ENCODE data around the gene POLR1B. TPM values are rescaled to one million over a fixed set of nuclear protein-coding genes. Genes with fewer than 3 reads are reported as not detected.
"Not testable (repeated sequence)": the region's sequence is repeated elsewhere in the genome, so short reads cannot be mapped to it uniquely, and the experiment has no call there.

POLR1B gene
- total RNA-seq, 1 experiment from 2014 or later = 51.2 TPM

DNA sequence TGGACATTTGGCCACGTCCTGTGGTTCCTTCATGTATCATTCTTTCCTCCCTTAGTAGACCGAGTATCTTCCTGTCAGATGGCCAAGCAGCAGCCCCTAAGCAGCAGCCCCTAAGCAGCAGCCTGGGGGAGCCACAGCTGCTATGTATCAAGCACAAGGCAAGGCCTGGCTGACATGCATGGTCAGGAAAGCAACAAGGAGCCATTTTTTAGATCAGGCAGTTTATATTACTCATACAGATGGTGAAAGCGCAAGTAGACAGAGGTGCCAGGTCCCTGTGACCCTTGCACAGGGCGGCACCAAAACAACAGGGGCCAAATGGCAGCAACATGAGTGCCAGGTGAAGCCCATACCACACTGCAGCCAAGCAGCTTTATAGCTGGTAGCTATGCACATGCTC, 64.3 kb downstream of the POLR1B start (continued):
- TF ChIP-seq, protein P1, sequence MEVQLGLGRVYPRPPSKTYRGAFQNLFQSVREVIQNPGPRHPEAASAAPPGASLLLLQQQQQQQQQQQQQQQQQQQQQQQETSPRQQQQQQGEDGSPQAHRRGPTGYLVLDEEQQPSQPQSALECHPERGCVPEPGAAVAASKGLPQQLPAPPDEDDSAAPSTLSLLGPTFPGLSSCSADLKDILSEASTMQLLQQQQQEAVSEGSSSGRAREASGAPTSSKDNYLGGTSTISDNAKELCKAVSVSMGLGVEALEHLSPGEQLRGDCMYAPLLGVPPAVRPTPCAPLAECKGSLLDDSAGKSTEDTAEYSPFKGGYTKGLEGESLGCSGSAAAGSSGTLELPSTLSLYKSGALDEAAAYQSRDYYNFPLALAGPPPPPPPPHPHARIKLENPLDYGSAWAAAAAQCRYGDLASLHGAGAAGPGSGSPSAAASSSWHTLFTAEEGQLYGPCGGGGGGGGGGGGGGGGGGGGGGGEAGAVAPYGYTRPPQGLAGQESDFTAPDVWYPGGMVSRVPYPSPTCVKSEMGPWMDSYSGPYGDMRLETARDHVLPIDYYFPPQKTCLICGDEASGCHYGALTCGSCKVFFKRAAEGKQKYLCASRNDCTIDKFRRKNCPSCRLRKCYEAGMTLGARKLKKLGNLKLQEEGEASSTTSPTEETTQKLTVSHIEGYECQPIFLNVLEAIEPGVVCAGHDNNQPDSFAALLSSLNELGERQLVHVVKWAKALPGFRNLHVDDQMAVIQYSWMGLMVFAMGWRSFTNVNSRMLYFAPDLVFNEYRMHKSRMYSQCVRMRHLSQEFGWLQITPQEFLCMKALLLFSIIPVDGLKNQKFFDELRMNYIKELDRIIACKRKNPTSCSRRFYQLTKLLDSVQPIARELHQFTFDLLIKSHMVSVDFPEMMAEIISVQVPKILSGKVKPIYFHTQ (CRISPR knock-in tag; IDR thresholded peaks at IDR 0.05) = no peak
- TF ChIP-seq, protein P2, sequence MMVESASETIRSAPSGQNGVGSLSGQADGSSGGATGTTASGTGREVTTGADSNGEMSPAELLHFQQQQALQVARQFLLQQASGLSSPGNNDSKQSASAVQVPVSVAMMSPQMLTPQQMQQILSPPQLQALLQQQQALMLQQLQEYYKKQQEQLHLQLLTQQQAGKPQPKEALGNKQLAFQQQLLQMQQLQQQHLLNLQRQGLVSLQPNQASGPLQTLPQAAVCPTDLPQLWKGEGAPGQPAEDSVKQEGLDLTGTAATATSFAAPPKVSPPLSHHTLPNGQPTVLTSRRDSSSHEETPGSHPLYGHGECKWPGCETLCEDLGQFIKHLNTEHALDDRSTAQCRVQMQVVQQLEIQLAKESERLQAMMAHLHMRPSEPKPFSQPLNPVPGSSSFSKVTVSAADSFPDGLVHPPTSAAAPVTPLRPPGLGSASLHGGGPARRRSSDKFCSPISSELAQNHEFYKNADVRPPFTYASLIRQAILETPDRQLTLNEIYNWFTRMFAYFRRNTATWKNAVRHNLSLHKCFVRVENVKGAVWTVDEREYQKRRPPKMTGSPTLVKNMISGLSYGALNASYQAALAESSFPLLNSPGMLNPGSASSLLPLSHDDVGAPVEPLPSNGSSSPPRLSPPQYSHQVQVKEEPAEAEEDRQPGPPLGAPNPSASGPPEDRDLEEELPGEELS (CRISPR knock-in tag; IDR thresholded peaks at IDR 0.05) = no peak
- no peak for TF ChIP-seq TEAD4 (CRISPR knock-in tag; IDR thresholded peaks at IDR 0.05)
- no peak for TF ChIP-seq FOXK1 (CRISPR knock-in tag; IDR thresholded peaks at IDR 0.05)
- no peak for TF ChIP-seq MYBL2 (CRISPR knock-in tag; IDR thresholded peaks at IDR 0.05)
- no peak for TF ChIP-seq NR1H2 (CRISPR knock-in tag; IDR thresholded peaks at IDR 0.05)
- TF ChIP-seq TP53 (CRISPR knock-in tag; IDR thresholded peaks at IDR 0.05) = no peak
- TF ChIP-seq, protein P3, sequence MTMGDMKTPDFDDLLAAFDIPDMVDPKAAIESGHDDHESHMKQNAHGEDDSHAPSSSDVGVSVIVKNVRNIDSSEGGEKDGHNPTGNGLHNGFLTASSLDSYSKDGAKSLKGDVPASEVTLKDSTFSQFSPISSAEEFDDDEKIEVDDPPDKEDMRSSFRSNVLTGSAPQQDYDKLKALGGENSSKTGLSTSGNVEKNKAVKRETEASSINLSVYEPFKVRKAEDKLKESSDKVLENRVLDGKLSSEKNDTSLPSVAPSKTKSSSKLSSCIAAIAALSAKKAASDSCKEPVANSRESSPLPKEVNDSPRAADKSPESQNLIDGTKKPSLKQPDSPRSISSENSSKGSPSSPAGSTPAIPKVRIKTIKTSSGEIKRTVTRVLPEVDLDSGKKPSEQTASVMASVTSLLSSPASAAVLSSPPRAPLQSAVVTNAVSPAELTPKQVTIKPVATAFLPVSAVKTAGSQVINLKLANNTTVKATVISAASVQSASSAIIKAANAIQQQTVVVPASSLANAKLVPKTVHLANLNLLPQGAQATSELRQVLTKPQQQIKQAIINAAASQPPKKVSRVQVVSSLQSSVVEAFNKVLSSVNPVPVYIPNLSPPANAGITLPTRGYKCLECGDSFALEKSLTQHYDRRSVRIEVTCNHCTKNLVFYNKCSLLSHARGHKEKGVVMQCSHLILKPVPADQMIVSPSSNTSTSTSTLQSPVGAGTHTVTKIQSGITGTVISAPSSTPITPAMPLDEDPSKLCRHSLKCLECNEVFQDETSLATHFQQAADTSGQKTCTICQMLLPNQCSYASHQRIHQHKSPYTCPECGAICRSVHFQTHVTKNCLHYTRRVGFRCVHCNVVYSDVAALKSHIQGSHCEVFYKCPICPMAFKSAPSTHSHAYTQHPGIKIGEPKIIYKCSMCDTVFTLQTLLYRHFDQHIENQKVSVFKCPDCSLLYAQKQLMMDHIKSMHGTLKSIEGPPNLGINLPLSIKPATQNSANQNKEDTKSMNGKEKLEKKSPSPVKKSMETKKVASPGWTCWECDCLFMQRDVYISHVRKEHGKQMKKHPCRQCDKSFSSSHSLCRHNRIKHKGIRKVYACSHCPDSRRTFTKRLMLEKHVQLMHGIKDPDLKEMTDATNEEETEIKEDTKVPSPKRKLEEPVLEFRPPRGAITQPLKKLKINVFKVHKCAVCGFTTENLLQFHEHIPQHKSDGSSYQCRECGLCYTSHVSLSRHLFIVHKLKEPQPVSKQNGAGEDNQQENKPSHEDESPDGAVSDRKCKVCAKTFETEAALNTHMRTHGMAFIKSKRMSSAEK (CRISPR knock-in tag; IDR thresholded peaks at IDR 0.05; ENCODE audit: borderline replicate concordance) = no peak
- TF ChIP-seq, protein P4, sequence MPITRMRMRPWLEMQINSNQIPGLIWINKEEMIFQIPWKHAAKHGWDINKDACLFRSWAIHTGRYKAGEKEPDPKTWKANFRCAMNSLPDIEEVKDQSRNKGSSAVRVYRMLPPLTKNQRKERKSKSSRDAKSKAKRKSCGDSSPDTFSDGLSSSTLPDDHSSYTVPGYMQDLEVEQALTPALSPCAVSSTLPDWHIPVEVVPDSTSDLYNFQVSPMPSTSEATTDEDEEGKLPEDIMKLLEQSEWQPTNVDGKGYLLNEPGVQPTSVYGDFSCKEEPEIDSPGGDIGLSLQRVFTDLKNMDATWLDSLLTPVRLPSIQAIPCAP (CRISPR knock-in tag; IDR thresholded peaks at IDR 0.05) = no peak

DNA sequence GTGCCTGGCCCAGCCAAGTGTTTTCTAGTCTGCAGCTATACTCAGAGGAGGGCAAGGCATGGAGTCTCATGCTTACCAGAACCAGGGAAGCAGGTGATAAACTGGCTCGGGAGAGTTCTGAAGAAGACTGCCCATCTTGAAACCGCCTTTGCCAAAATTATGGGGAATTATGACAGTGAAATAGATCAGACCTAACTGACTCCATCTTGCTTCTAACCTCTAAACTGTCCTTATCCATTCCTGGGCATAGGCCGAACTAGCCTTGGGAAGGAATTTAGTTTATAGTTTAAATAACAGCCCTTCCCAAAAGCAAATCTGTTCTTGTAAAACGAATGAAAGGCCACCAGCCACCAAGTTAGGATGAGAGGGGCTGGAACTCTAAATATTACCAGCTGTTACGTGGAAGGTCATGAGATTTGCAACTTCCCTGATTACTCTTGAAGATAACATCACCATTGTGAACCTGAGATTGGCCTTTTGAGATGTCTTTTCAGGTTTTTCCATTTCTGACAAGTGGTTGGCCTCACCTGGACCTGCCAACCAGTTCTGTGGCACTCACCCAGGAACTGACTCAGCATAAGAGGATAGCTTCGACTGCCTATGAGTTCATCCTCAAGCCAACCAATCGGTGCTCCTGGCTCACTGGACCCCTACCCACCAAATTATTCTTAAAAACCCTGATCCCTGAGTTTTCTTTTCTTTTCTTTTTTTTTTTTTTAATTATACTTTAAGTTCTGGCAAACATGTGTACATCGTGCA, 65.6 kb downstream of the POLR1B start:
- POLR2A ChIA-PET = no interaction called here
- no peaks in the 10 kb centered on the region for H3K36me3 Mint-ChIP-seq
- no peak for DNase-seq (ENCODE audit: low spot score)
- CTCF ChIA-PET = interaction anchor here (0.7 to 2.9 kb wide), 5 partner anchors 9 to 119 kb away, joined by 3 to 12 read pairs (median 6); partner anchors contain the start of gene SLC20A1
- H3K4me1 Mint-ChIP-seq = no peaks in the 10 kb centered on the region
- TF ChIP-seq NR1H2 (CRISPR knock-in tag; IDR thresholded peaks at IDR 0.05) (no peak), NFATC4 (CRISPR knock-in tag; IDR thresholded peaks at IDR 0.05) (no peak), IRF2 (CRISPR knock-in tag; IDR thresholded peaks at IDR 0.05; ENCODE audit: borderline replicate concordance, low read depth) (no peak), ZNF317 (CRISPR knock-in tag; IDR thresholded peaks at IDR 0.05; ENCODE audit: borderline replicate concordance, low read depth) (no peak), ZNF232 (CRISPR knock-in tag; IDR thresholded peaks at IDR 0.05) (no peak), HMGA2 (CRISPR knock-in tag; IDR thresholded peaks at IDR 0.05) (no peak), JAZF1 (CRISPR knock-in tag; IDR thresholded peaks at IDR 0.05) (no peak)
- TF ChIP-seq, protein P5, sequence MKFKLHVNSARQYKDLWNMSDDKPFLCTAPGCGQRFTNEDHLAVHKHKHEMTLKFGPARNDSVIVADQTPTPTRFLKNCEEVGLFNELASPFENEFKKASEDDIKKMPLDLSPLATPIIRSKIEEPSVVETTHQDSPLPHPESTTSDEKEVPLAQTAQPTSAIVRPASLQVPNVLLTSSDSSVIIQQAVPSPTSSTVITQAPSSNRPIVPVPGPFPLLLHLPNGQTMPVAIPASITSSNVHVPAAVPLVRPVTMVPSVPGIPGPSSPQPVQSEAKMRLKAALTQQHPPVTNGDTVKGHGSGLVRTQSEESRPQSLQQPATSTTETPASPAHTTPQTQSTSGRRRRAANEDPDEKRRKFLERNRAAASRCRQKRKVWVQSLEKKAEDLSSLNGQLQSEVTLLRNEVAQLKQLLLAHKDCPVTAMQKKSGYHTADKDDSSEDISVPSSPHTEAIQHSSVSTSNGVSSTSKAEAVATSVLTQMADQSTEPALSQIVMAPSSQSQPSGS (CRISPR knock-in tag; IDR thresholded peaks at IDR 0.05; ENCODE audit: borderline replicate concordance, low read depth) = no peak
- TF ChIP-seq, protein P6, sequence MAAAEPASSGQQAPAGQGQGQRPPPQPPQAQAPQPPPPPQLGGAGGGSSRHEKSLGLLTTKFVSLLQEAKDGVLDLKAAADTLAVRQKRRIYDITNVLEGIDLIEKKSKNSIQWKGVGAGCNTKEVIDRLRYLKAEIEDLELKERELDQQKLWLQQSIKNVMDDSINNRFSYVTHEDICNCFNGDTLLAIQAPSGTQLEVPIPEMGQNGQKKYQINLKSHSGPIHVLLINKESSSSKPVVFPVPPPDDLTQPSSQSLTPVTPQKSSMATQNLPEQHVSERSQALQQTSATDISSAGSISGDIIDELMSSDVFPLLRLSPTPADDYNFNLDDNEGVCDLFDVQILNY (CRISPR knock-in tag; IDR thresholded peaks at IDR 0.05) = no peak
- peaks cover 17% of the 10 kb centered on the region for H3K27me3 Mint-ChIP-seq (ENCODE audit: low read depth)
- H3K27ac Mint-ChIP-seq = no peak overlapping the region
- no peak for ATAC-seq
- peaks cover 11% of the 10 kb centered on the region for H3K9me3 Mint-ChIP-seq
- no peak overlapping the region for H3K4me3 Mint-ChIP-seq

DNA sequence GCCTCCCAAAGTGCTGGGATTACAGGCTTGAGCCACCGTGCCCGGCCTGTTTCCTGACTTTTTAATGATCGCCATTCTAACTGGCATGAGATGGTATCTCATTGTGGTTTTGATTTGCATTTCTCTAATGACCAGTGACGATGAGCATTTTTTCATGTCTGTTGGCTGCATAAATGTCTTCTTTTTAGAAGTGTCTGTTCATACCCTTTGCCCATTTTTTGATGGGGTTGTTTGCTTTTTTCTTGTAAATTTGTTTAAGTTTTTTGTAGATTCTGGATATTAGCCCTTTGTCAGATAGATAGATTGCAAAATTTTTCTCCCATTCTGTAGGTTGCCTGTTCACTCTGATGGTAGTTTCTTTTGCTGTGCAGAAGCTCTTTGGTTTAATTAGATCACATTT, 67.1 kb downstream of the POLR1B start:
- H3K36me3 Mint-ChIP-seq; POLR2A ChIA-PET; ATAC-seq; DNase-seq (ENCODE audit: low spot score); H3K4me3 Mint-ChIP-seq; H3K27ac Mint-ChIP-seq; CTCF ChIA-PET: not testable (repeated sequence)
- peaks cover 19% of the 10 kb centered on the region for H3K27me3 Mint-ChIP-seq (ENCODE audit: low read depth)
- H3K9me3 Mint-ChIP-seq = peaks cover 11% of the 10 kb centered on the region
- H3K4me1 Mint-ChIP-seq = peaks cover 11% of the 10 kb centered on the region

DNA sequence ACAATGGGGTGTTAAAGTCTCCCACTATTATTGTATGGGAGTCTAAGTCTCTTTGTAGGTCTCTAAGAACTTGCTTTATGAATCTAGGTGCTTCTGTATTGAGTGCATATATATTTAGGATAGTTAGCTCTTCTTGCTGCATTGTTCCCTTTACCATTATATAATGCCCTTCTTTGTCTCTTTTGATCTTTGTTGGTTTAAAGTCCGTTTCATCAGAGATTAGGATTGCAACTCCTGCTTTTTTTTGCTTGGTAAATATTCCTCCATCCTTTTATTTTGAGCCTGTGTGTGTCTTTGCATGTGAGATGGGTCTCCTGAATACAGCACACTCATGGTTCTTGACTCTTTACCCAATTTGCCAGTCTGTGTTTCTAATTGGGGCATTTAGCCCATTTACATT, 70.0 kb downstream of the POLR1B start:
- peaks cover 11% of the 10 kb centered on the region for H3K9me3 Mint-ChIP-seq
- peaks cover 22% of the 10 kb centered on the region for H3K4me1 Mint-ChIP-seq
- H3K27me3 Mint-ChIP-seq (ENCODE audit: low read depth) = peaks cover 19% of the 10 kb centered on the region
- H3K36me3 Mint-ChIP-seq; ATAC-seq; POLR2A ChIA-PET; H3K27ac Mint-ChIP-seq; DNase-seq (ENCODE audit: low spot score); H3K4me3 Mint-ChIP-seq: not testable (repeated sequence)
- CTCF ChIA-PET = interaction anchor here (1.9 kb wide), 1 partner anchor 33 kb away, joined by 5 read pairs; no protein-coding TSS in a partner anchor
